Calu3 (cell line): ENCODE measurements around the gene TEX11. TPM values are rescaled to one million over a fixed set of nuclear protein-coding genes. Genes with fewer than 3 reads are reported as not detected.
"Not testable (repeated sequence)": the region's sequence is repeated elsewhere in the genome, so short reads cannot be mapped to it uniquely, and the experiment has no call there.

ENCODE experiments used
- BruUV-seq: library from RNA; stranded (reverse); fragments of 400-500 nt; replicated peaks from 2 replicates; lab custom pipeline; 2021; lab: Mats Ljungman, UMichigan
- CTCF ChIA-PET: fragments of 300-600 bp; sonication (Branson Sonifier 250); formaldehyde crosslinking; loops from one replicate; lab custom pipeline; 2022; ENCODE audit warnings: antibody characterized with exemption; lab: Charles Lee
- DNase-seq: peaks from one replicate; pipeline ENCODE4 v3.0.0; 2022
- H3K27ac Mint-ChIP-seq: one replicate; pipeline ENCODE4 v1.8.0; 2022; ENCODE audit warnings: mixed read lengths; ENCODE audit not compliant: unreplicated experiment
- H3K27me3 Mint-ChIP-seq: one replicate; pipeline ENCODE4 v1.8.0; 2022; ENCODE audit warnings: mixed read lengths; ENCODE audit not compliant: unreplicated experiment
- H3K36me3 Mint-ChIP-seq: one replicate; pipeline ENCODE4 v1.8.0; 2022; ENCODE audit warnings: mild to moderate bottlenecking, moderate library complexity, mixed read lengths; ENCODE audit not compliant: insufficient read depth, unreplicated experiment
- H3K4me1 Mint-ChIP-seq: one replicate; pipeline ENCODE4 v1.8.0; 2022; ENCODE audit warnings: mild to moderate bottlenecking, low read depth, mixed read lengths; ENCODE audit not compliant: unreplicated experiment
- H3K4me3 Mint-ChIP-seq: one replicate; pipeline ENCODE4 v1.8.0; 2022; ENCODE audit warnings: mild to moderate bottlenecking, low read depth, moderate library complexity, mixed read lengths; ENCODE audit not compliant: unreplicated experiment
- H3K9me3 Mint-ChIP-seq: one replicate; pipeline ENCODE4 v1.8.0; 2022; ENCODE audit warnings: low read depth, mixed read lengths; ENCODE audit not compliant: unreplicated experiment
- CTCF ChIP-seq: fragments of 200-600 bp; IDR thresholded peaks from one replicate; pipeline ENCODE4 v1.8.0; 2022; ENCODE audit warnings: antibody characterized with exemption; ENCODE audit not compliant: unreplicated experiment
- intact Hi-C: fragments of 100-400 bp; cut with micrococcal nuclease; formaldehyde crosslinking; loops from one replicate; pipeline ENCODE4 v1.10.0; 2022; ENCODE audit not compliant: unreplicated experiment
- total RNA-seq: library from RNA; stranded (reverse); gene quantifications from 2 replicates; pipeline ENCODE4 v1.2.3, GENCODE V29; 2022

Gene TEX11
- total RNA-seq, 1 experiment from 2014 or later: not detected

DNA sequence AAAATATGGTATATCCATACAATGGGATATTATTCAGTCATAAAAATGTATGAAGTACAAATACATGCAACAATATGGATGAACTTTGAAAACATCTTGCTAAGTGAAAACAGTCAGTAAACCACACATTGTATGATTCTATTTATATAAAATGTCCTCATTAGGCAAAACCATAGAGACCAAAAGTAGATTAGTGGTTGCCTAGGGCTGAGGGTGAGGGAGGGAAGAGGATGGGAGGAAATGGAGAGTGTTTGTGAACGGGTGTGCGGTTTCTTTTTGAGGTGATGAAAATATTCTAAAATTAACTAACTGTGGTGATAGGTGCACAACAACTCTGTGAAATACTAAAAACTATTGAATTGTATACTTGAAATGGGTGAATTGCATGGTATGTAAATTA lies 29.6 kb downstream of the TEX11 start:
- Mint-ChIP-seq H3K27ac (no peak overlapping the region), H3K27me3 (peaks cover 7% of the 10 kb centered on the region), H3K4me1 (no peaks in the 10 kb centered on the region), H3K36me3 (no peaks in the 10 kb centered on the region), H3K9me3 (no peaks in the 10 kb centered on the region), H3K4me3 (no peak overlapping the region)
- CTCF ChIA-PET: no interaction called here
- DNase-seq: no peak
- no TSS peak for BruUV-seq
- intact Hi-C loops: no loop called here
- no peak for TF ChIP-seq CTCF

GRCh38 chrX:70852294-70852693 lies 56.2 kb downstream of the TEX11 start:
- Mint-ChIP-seq H3K36me3 (no peaks in the 10 kb centered on the region), H3K27ac (no peak overlapping the region), H3K4me1 (no peaks in the 10 kb centered on the region), H3K27me3 (peaks cover 16% of the 10 kb centered on the region), H3K9me3 (no peaks in the 10 kb centered on the region), H3K4me3 (no peak overlapping the region)
- BruUV-seq: no TSS peak
- CTCF ChIA-PET: no interaction called here
- no peak for TF ChIP-seq CTCF
- DNase-seq: no peak
- intact Hi-C loops: no loop called here

DNA sequence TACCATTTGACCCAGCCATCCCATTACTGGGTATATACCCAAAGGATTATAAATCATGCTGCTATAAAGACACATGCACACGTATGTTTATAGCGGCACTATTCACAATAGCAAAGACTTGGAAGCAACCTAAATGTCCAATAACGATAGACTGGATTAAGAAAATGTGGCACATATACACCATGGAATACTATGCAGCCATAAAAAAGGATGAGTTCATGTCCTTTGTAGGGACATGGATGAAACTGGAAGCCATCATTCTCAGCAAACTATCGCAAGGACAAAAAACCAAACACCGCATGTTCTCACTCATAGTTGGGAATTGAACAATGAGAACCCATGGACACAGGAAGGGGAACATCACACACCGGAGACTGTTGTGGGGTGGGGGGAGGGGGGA lies 64.4 kb downstream of the TEX11 start:
- H3K27ac Mint-ChIP-seq, DNase-seq, H3K9me3 Mint-ChIP-seq, H3K4me1 Mint-ChIP-seq, H3K4me3 Mint-ChIP-seq, H3K36me3 Mint-ChIP-seq, intact Hi-C loops, BruUV-seq, CTCF ChIA-PET: not testable (repeated sequence)
- H3K27me3 Mint-ChIP-seq: peaks cover 41% of the 10 kb centered on the region

DNA sequence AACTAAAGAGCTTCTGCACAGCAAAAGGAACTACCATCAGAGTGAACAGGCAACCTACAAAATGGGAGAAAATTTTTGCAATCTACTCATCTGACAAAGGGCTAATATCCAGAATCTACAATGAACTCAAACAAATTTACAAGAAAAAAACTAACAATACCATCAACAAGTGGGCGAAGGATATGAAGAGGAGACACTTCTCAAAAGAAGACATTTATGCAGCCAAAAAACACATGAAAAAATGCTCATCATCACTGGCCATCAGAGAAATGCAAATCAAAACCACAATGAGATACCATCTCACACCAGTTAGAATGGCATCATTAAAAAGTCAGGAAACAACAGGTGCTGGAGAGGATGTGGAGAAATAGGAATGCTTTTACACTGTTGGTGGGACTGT lies 64.9 kb downstream of the TEX11 start:
- H3K36me3 Mint-ChIP-seq, H3K27ac Mint-ChIP-seq, H3K4me3 Mint-ChIP-seq, intact Hi-C loops, BruUV-seq, H3K9me3 Mint-ChIP-seq, CTCF ChIA-PET, DNase-seq, H3K4me1 Mint-ChIP-seq: not testable (repeated sequence)
- peaks cover 40% of the 10 kb centered on the region for H3K27me3 Mint-ChIP-seq

DNA sequence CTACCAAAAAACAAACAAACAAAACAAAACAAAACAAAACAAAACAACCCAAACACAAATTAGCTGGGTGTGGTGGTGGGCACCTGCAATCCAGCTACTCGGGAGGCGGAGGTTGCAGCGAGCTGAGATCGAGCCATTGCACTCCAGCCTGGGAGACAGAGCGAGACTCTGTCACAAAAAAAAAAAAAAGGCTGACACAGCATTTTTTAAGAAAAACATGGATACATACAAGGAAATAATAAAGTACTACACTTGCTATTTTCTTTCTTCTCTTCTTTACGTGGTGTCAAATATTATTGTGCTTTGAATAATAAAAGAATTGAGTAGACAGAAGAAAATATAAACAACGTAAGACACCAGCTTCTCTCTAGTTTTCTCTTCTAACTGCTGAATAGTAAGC lies 73.9 kb downstream of the TEX11 start:
- no peak overlapping the region for H3K27ac Mint-ChIP-seq
- no peaks in the 10 kb centered on the region for H3K36me3 Mint-ChIP-seq
- no peaks in the 10 kb centered on the region for H3K4me1 Mint-ChIP-seq
- H3K9me3 Mint-ChIP-seq: peaks cover 2% of the 10 kb centered on the region
- CTCF ChIA-PET: no interaction called here
- peaks cover 15% of the 10 kb centered on the region for H3K27me3 Mint-ChIP-seq
- DNase-seq: no peak
- intact Hi-C loops: no loop called here
- no peak for TF ChIP-seq CTCF
- no peak overlapping the region for H3K4me3 Mint-ChIP-seq
- BruUV-seq: no TSS peak
